Astrocyte (in vitro differentiated cells and primary cell): ENCODE results near the gene FLYWCH1.

Source experiments
- CTCF ChIP-seq: IDR thresholded peaks from 2 replicates; pipeline ENCODE4 v1.5.1; 2011; ENCODE audit warnings: low read depth, mild to moderate bottlenecking, inconsistent platforms, low read length, moderate library complexity; ENCODE audit not compliant: insufficient read depth
- EZH2 ChIP-seq: IDR thresholded peaks from 2 replicates; pipeline ENCODE4 v1.6.1; 2012; ENCODE audit warnings: mild to moderate bottlenecking, low read length, inconsistent platforms; ENCODE audit not compliant: insufficient read depth

- TF ChIP-seq CTCF (peak; percentile 61), EZH2 (no peak)
These were observed 72.0 kb downstream of the FLYWCH1 start for GRCh38 chr16:2983706-2984136.
